Measurements from ENCODE around the gene EVX2.

DNA sequence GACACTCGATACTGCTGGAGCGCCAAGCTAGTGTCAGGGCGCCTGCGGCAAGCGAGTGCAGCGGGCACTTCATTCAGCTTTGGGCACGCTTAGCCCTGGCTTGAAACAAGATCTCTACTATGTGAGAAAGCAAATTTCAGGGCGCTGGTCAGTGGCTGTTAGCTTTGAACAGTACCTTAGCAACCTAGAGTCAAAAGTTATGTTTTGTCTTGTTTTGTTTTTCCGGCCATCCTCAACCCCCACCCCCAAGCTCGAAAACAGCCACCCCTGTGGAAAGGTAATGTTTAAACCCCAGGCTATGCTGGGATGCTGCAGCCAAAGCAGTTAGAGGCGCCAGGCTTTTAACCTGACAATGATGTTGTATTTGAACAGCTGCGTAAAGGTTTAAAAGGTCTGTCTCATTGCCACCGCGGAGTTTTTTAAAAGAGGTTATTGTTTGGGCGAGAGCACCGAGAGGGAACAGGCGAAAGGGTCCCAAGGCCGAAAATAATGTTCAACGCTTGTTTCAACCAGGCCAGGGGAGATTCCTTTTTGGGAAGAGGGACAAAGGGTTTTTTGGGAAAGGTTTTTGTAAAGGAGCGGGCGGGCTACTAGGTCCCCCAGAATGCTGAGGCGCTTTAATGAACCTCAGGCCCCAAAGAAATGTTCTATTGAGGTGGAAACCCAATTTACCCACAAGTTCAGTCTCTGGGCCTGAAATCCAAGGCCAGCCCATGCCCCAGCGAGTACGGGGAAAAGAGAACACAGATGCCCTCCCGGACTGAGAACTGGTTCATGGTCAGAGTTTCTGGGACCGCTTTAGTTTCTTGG lies 30.6 kb upstream of the EVX2 start:
- TF ChIP-seq ZNF580 (tag by site-specific recombination; IDR thresholded peaks at IDR 0.05) (no peak), ZBTB49 (tag by site-specific recombination; IDR thresholded peaks at IDR 0.05; ENCODE audit: low read depth) (no peak), CTCF (tag by site-specific recombination; IDR thresholded peaks at IDR 0.05) (no peak)
